Skin of body (tissue), 2 donors: Measurements from ENCODE around the gene SNAI3. TPM values are rescaled to one million over a fixed set of nuclear protein-coding genes. Genes with fewer than 3 reads are reported as not detected.

Experiments
- DNase-seq: peaks from one replicate; lab custom pipeline; 2025; lab: John Stamatoyannopoulos, UW
- total RNA-seq: library from RNA; depleted of rRNA; stranded (reverse); fragments of >200 nt; gene quantifications from one replicate; pipeline ENCODE4 v1.2.3, GENCODE V29; 2014

The SNAI3 gene
- total RNA-seq, 1 donor from 2014 or later: 0.79 TPM

- no peak for DNase-seq
Measured at GRCh38 chr16:88651276-88651988, 34.9 kb downstream of the SNAI3 start.

- no peak for DNase-seq
Measured at GRCh38 chr16:88650749-88651275, 35.5 kb downstream of the SNAI3 start, which contains the start of gene CYBA. CYBA (minus strand) TSS chr16:88651053; CDS start chr16:88651013, 40 bp downstream.

GRCh38 chr16:88649924-88650748 lies 36.2 kb downstream of the SNAI3 start:
- DNase-seq: no peak

GRCh38 chr16:88649195-88649923 lies 36.9 kb downstream of the SNAI3 start:
- no peak for DNase-seq

GRCh38 chr16:88647178-88648070 lies 38.9 kb downstream of the SNAI3 start:
- DNase-seq: no peak

- DNase-seq: no peak
Measured at GRCh38 chr16:88646345-88647034, 39.8 kb downstream of the SNAI3 start.

GRCh38 chr16:88645941-88646340 lies 40.4 kb downstream of the SNAI3 start:
- DNase-seq: no peak

DNA sequence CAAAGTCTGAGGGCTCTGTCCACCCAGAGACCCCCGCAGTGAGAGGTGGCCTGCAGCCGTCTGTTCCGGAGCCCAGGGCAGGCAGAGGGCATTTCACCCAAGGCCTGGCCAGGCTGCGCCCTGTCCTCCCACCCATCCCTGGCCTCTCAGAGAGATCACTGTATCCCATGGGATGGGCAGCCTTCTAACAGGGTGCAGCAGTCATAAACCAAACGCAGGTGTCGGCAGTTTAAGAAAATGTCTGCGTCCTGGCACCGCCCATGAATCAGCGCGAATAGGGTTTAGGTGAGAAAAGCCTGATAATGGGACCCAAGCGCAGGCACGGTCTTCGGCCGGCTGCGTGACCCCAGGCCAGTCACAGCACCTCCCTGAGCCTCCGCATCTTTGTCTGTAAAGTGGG lies 40.9 kb downstream of the SNAI3 start:
- no peak for DNase-seq

DNA sequence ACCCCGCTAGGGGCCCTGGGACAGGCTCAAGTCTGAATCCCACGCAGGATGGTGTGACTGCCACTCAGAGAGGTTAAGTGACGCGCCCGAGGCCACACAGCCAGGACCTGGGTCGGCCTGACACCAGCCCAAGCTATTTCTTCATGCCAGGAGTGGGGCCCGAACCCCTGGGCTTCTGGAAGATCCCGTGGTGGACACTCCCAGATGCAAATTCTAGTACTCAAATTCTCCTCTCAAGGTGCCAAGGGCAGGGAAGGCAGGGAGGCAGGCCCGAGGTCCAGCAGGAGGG lies 42.7 kb downstream of the SNAI3 start:
- no peak for DNase-seq

DNA sequence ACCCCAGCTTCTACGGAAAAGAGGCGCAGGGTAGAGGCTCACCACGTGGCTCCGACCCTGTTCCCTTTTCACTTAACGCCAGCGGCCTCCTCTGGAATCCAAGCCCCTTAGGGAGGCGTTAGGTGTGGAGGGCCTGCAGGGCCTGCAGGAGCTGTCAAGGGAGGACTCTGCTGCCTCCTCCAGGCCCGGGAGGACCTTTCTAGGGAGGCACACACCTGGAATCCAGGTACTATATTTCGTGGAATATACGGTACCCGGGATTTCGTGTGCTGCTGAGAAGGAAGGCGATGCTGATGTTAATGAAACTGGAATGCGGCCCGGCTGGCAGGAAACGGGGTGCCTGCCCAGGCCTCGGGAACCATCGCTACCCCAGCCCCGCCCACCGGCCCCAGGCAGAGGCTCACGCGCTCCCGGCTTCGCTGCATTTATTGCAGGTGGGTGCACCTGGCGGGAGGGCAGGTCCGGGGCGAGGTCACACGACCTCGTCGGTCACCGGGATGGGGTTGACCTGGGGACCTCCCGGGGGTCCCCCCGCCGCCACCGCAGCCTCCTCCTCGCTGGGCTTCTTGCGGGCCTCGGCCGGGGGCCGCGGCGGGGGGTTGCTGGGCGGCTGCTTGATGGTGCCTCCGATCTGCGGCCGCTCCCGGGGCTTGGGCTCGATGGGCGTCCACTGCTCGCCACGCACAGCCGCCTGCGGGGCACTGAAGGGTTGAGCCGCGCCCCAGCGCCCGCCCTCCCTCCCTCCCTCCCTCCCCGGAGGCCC lies 43.2 kb downstream of the SNAI3 start:
- no peak for DNase-seq

DNA sequence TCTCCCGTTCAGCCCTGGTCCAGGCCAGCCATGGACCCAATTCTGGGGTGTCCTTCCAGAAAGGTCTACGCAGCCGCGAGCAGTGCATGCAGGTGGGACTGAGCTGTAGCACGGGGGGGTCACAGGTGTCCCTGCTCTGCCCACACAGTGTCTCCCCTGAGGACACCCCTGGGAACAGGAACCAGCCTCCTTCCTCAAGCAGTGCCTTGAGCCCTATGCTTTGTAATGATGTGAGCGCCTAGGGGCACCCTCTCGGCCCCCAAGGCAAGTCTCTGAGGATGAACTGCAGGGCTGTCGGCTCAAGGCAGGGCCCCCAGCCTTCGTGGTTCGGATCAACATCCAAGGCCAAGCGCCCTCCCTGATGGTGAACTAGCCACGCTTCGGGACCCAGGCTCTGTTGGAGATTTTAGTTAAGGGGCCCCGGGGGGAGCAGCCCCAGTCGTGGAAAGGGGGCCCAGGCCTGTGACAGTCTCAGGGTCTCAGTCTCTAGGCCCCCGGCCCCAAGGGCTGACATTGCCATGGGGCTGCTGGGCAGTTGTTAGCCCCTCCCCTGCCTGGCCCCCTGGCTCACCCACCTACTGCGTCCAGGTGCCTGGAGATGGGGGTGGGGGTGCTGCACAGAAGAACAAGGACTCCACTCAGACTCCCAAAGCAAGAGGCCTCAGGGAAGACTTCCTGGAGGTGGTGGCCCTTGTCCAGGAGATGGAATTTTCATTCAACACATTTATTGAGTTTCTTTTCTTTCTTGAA lies 45.6 kb downstream of the SNAI3 start:
- DNase-seq: no peak

DNA sequence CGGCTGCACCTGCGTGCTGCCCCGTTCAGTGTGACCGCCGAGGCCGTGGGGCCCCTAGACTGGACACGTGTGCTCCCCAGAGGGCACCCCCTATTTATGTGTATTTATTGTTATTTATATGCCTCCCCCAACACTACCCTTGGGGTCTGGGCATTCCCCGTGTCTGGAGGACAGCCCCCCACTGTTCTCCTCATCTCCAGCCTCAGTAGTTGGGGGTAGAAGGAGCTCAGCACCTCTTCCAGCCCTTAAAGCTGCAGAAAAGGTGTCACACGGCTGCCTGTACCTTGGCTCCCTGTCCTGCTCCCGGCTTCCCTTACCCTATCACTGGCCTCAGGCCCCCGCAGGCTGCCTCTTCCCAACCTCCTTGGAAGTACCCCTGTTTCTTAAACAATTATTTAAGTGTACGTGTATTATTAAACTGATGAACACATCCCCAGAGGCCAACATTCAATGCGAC lies 46.2 kb downstream of the SNAI3 start:
- DNase-seq: no peak

DNA sequence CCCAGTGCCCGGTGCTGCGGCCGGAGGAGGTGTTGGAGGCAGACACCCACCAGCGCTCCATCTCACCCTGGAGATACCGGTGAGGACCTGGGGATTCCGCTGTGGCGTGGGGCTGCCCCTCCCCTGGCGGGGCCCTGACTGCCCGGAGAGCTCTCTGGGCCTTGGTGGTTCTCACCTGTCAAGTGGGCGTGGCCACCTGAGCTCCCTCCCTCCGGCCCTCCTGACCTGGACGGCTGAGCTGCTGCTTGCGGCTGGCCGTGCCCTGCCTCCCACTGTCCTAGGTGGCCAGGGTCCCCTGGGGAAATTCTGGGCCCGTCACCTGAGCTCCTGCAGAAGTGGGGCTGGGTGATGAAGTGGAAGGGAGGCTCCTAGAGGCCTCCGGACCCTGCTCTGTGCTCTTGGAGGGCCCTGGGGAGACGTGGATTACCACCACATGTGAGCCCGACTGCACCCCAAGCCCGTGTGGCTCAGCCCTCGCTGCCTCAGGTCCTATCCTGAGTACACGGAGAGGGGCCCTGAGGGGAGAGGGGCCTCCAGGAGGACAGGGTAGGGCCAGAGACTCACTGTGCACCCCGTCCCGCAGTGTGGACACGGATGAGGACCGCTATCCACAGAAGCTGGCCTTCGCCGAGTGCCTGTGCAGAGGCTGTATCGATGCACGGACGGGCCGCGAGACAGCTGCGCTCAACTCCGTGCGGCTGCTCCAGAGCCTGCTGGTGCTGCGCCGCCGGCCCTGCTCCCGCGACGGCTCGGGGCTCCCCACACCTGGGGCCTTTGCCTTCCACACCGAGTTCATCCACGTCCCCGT lies 46.9 kb downstream of the SNAI3 start:
- no peak for DNase-seq

DNA sequence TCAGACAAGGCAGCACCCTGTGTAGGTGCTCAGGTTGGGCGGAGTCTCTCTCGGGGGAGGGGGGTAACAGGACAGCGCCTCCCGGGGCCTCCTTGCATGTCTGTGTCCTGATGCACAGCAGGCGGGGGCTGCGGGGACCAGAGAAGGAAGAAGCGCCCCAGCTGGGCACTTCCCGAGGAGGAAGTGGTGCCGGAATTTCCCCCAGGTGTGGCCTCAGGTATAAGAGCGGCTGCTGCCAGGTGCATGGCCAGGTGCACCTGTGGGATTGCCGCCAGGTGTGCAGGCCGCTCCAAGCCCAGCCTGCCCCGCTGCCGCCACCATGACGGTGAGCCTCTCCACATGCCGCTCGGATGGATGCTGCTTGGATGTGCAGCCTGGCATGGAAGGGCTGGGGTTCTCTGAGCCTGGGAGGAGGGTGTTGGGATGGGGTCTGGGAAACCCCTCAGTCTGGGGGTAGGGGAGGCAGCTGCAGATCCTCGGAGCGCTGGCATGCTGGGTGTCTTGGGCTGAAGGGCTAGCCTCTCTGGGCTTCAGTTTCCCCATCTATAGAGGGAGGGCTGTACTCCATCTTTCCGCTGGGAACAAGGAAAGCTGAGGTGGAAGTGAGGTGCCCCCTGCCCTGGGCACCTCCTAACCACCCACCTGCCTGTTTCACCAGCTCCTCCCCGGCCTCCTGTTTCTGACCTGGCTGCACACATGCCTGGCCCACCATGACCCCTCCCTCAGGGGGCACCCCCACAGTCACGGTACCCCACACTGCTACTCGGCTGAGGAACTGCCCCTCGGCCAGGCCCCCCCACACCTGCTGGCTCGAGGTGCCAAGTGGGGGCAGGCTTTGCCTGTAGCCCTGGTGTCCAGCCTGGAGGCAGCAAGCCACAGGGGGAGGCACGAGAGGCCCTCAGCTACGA lies 47.7 kb downstream of the SNAI3 start, which contains the start of gene IL17C:
Gene IL17C (plus strand): TSS at position 250 of the 908 bp plus-strand sequence. CDS start 70 bp downstream, at position 320.
- no peak for DNase-seq

- no peak for DNase-seq
Measured at GRCh38 chr16:88636488-88637265, 49.6 kb downstream of the SNAI3 start.
